ENCODE measurements around the gene SH3BP4. TPM values are rescaled to one million over a fixed set of nuclear protein-coding genes. Genes with fewer than 3 reads are reported as not detected.

The SH3BP4 gene
- total RNA-seq, 1 donor from 2014 or later, result 67.6 TPM

GRCh38 chr2:234970099-234970440 lies 18.3 kb downstream of the SH3BP4 start:
- H3K4me3 ChIP-seq (ENCODE audit: low read depth, low read length), result no peak overlapping the region
- no peak for TF ChIP-seq CTCF (conservative IDR thresholded peaks at IDR 0.05; ENCODE audit: low read depth, low read length)
- no peak for DNase-seq (ENCODE audit: low read depth)

GRCh38 chr2:234970477-234970882 lies 18.7 kb downstream of the SH3BP4 start:
- TF ChIP-seq CTCF (conservative IDR thresholded peaks at IDR 0.05; ENCODE audit: low read depth, low read length), result no peak
- no peak overlapping the region for H3K4me3 ChIP-seq (ENCODE audit: low read depth, low read length)
- DNase-seq (ENCODE audit: low read depth), result no peak

- TF ChIP-seq CTCF (conservative IDR thresholded peaks at IDR 0.05; ENCODE audit: low read depth, low read length), result no peak
- no peak for DNase-seq (ENCODE audit: low read depth)
- no peak overlapping the region for H3K4me3 ChIP-seq (ENCODE audit: low read depth, low read length)
Observed at GRCh38 chr2:234971496-234971895, 19.7 kb downstream of the SH3BP4 start.

GRCh38 chr2:234973008-234973407 lies 21.2 kb downstream of the SH3BP4 start:
- no peak for TF ChIP-seq CTCF (conservative IDR thresholded peaks at IDR 0.05; ENCODE audit: low read depth, low read length)
- no peak overlapping the region for H3K4me3 ChIP-seq (ENCODE audit: low read depth, low read length)
- DNase-seq (ENCODE audit: low read depth), result no peak

DNA sequence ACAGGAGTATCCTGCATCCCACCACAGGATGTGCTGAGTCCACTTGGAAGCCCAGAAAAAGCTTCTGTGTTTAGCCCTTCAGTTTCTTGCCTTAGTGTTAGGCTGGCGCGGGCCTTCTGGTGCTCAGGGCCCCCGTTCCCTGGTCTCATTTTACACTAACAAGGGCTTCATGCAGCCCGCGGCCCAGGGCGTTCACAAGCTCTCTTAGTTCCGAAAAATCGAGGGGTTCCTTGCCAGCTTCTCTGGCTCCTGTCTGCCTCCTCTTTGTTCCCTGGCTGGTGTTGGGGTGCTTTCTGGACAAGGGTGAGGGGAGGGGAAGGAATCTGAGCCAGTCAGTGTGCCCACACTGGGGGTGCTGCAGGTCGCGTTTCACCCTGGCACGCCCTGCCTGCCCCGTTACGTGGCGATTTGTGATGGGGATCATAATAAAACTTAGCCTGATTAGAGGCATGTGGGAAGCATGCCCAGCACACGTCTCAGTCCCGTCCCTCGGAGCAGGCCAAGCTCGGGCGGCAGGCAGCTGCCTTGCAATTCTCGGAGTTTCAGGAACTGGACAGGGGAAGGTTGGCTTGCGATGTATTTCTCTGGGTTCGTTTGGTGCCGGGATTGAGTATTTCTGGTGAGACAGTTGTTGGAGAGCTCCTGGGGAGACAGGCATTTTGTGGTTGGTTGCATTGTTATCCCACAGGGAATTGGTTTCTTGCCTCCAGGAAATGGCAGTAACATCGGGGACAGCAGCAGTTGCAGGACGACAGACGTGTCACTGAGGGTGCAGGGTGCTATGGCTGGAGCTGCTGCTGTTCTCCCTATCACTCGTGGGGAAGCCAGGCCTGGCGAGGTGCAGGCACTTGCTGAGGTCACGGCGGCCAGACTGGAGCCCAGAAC lies 22.9 kb downstream of the SH3BP4 start:
- DNase-seq (ENCODE audit: low read depth), result no peak
- no peak overlapping the region for H3K4me3 ChIP-seq (ENCODE audit: low read depth, low read length)
- TF ChIP-seq CTCF (conservative IDR thresholded peaks at IDR 0.05; ENCODE audit: low read depth, low read length), result no peak

DNA sequence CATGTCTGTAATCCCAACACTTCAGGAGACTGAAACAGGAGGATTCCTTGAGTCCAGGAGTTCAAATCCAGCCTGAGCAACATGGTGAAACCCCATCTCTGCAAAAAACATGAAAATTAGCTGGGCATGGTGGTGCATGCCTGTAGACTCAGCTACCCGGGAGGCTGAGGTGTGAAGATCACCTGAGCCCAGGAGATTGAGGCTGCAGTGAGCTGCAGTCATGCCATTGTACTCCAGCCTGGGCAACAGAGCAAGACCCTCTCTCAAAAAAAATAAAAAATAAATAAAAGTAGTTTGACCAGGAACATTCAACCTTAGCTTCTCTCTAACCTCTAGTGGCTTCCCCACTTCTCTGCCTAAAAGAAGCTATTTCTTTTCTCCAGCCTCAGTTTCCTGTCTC lies 23.8 kb downstream of the SH3BP4 start:
- TF ChIP-seq CTCF (conservative IDR thresholded peaks at IDR 0.05; ENCODE audit: low read depth, low read length), result no peak
- DNase-seq (ENCODE audit: low read depth), result no peak
- no peak overlapping the region for H3K4me3 ChIP-seq (ENCODE audit: low read depth, low read length)

All from epithelial cell of proximal tubule (primary cell).